Neural cell (in vitro differentiated cells): ENCODE data around the gene HEXIM2. TPM values are rescaled to one million over a fixed set of nuclear protein-coding genes. Genes with fewer than 3 reads are reported as not detected.

Experiments used
- H2AFZ ChIP-seq: fragments of 200-600, 300-800 bp; sonication (generic), shearing (Covaris generic); 2 replicates; pipeline ENCODE4 v1.6.0; 2014; ENCODE audit warnings: low read depth, mild to moderate bottlenecking, antibody characterized with exemption, low read length, moderate library complexity
- H3F3A ChIP-seq: fragments of 200-600 bp; shearing (Covaris generic); 2 replicates; pipeline ENCODE4 v1.6.1; 2016; ENCODE audit warnings: mild to moderate bottlenecking, moderate library complexity, mixed read lengths, antibody characterized with exemption, low read length; ENCODE audit not compliant: insufficient read depth, poor library complexity, severe bottlenecking
- H3K27ac ChIP-seq: fragments of 200-600, 300-800 bp; sonication (generic), shearing (Covaris generic); 2 replicates; pipeline ENCODE4 v1.5.1; 2014; ENCODE audit warnings: mild to moderate bottlenecking, low read length, moderate library complexity
- H3K27me3 ChIP-seq: fragments of 300-800, 200-600 bp; sonication (generic), shearing (Covaris generic); 2 replicates; pipeline ENCODE4 v1.6.0; 2014; ENCODE audit warnings: mild to moderate bottlenecking, low read depth, low read length, moderate library complexity; ENCODE audit not compliant: insufficient read depth
- H3K36me3 ChIP-seq: fragments of 300-800, 200-600 bp; sonication (generic), shearing (Covaris generic); 2 replicates; pipeline ENCODE4 v1.5.1; 2014; ENCODE audit warnings: mild to moderate bottlenecking, antibody characterized with exemption, low read length, moderate library complexity; ENCODE audit not compliant: insufficient read depth
- H3K4me2 ChIP-seq: fragments of 300-800, 200-600 bp; sonication (generic), shearing (Covaris generic); 2 replicates; pipeline ENCODE4 v1.6.0; 2014; ENCODE audit warnings: mild to moderate bottlenecking, low read length
- H3K4me3 ChIP-seq: fragments of 300-800, 200-600 bp; sonication (generic), shearing (Covaris generic); 2 replicates; pipeline ENCODE4 v1.5.1; 2014; ENCODE audit warnings: mild to moderate bottlenecking, low read length, moderate library complexity
- H3K79me2 ChIP-seq: fragments of 200-600 bp; shearing (Covaris generic); replicated peaks from 2 replicates; pipeline ENCODE4 v1.6.0; 2014; ENCODE audit warnings: mild to moderate bottlenecking, low read length, moderate library complexity; ENCODE audit not compliant: insufficient read depth
- H3K9ac ChIP-seq: fragments of 300-800, 200-600 bp; sonication (generic), shearing (Covaris generic); 2 replicates; pipeline ENCODE4 v1.6.1; 2016; ENCODE audit warnings: mild to moderate bottlenecking, low read length, mixed read lengths
- H3K9me2 ChIP-seq: fragments of 200-600 bp; shearing (Covaris generic); 2 replicates; pipeline ENCODE4 v1.6.1; 2016; ENCODE audit warnings: mild to moderate bottlenecking, low read length, mixed read lengths; ENCODE audit not compliant: insufficient read depth
- H3K9me3 ChIP-seq: fragments of 200-600, 300-800 bp; sonication (generic), shearing (Covaris generic); 2 replicates; pipeline ENCODE4 v1.6.1; 2016; ENCODE audit warnings: mild to moderate bottlenecking, mixed run types, low read length, moderate library complexity, mixed read lengths
- H4K20me1 ChIP-seq: fragments of 200-600 bp; shearing (Covaris generic); 2 replicates; pipeline ENCODE4 v1.6.1; 2016; ENCODE audit warnings: mild to moderate bottlenecking, mixed run types; ENCODE audit not compliant: insufficient read depth
- EP300 ChIP-seq: fragments of 450-650 bp; conservative IDR thresholded peaks from 2 replicates; pipeline ENCODE4 v1.6.1; 2014; ENCODE audit warnings: antibody characterized with exemption, mild to moderate bottlenecking, moderate library complexity; ENCODE audit not compliant: poor library complexity, severe bottlenecking
- EZH2 ChIP-seq: fragments of 200-600, 300-800 bp; shearing (Covaris generic), sonication (generic); IDR thresholded peaks from 2 replicates; pipeline ENCODE4 v1.6.1; 2014; ENCODE audit warnings: antibody characterized with exemption, low read length, borderline replicate concordance, mild to moderate bottlenecking; ENCODE audit not compliant: insufficient read depth, poor library complexity, severe bottlenecking
- MXI1 ChIP-seq: fragments of 450-650 bp; conservative IDR thresholded peaks from 2 replicates; pipeline ENCODE4 v1.6.1; 2014; ENCODE audit warnings: antibody characterized with exemption, mild to moderate bottlenecking; ENCODE audit not compliant: poor library complexity, severe bottlenecking
- POLR2AphosphoS5 ChIP-seq: IDR thresholded peaks from 2 replicates; pipeline ENCODE4 v1.6.1; 2012
- RAD21 ChIP-seq: fragments of 450-650 bp; conservative IDR thresholded peaks from 2 replicates; pipeline ENCODE4 v1.6.1; 2014; ENCODE audit warnings: antibody characterized with exemption, mild to moderate bottlenecking, moderate library complexity
- REST ChIP-seq: IDR thresholded peaks from 2 replicates; pipeline ENCODE4 v1.6.1; 2012; ENCODE audit warnings: borderline replicate concordance
- SMC3 ChIP-seq: fragments of 450-650 bp; conservative IDR thresholded peaks from 2 replicates; pipeline ENCODE4 v1.6.1; 2014; ENCODE audit warnings: antibody characterized with exemption, mild to moderate bottlenecking, moderate library complexity; ENCODE audit not compliant: poor library complexity
- TAF1 ChIP-seq: IDR thresholded peaks from 2 replicates; pipeline ENCODE4 v1.6.1; 2012; ENCODE audit warnings: low read depth
- polyA plus RNA-seq: library from polyadenylated mRNA; depleted of rRNA; stranded (reverse); fragments of >200 nt; gene quantifications from 2 replicates; pipeline ENCODE4 v1.2.3, GENCODE V29; 2014
- TF ChIP-seq, protein P1 (sequence below): fragments of 450-650 bp; IDR thresholded peaks from 2 replicates; pipeline ENCODE4 v1.5.1; 2014; ENCODE audit warnings: antibody characterized with exemption, mild to moderate bottlenecking, moderate library complexity; ENCODE audit not compliant: poor library complexity, severe bottlenecking

Gene HEXIM2
- polyA plus RNA-seq, 1 donor from 2014 or later, result 13.9 TPM

DNA sequence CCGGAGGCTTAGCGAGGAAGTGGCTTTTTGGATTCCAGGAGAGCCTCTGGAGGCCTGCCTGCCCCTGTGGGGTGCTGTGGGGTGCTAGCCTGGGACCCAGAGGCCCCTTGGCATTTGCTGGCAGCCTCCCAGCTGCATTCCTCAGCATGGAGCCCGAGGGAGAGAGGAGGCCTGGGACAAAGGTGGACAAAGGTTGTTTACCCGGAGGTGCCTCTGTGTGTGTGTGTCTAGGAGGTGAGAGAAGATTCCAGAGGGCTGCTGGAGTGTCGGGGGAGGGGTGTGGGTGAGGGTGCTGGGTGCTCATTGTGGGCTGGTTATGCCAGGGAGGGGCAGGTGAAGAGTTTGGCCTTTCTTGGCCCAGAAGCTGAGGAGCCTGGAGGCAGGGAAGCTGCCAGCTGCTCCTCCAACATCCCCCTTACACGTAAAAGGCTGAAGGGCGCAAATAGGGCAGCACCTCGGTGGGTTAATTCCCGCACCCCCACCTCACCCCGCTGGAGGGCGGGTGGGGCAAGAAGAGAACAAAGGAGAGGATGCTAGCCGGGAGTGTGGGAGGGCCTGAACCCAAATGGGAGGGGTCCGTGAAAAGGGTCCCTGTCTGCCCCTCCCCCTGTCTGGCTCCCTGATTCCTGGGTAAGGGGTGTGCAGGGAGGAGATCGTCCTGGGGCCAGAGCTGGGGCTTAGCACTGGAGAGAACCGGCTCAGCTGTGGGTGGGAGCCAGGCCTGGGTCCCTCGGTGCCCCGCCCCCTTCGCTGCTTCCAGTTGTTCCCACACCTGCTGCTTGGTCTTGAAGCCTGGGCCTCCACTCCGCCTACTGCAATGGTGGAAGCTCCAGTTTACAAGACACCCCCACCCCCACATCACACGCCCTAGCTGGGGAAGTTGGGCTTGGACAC is 9.9 kb downstream of the HEXIM2 start:
- no peak for TF ChIP-seq TAF1
- TF ChIP-seq, protein P1, sequence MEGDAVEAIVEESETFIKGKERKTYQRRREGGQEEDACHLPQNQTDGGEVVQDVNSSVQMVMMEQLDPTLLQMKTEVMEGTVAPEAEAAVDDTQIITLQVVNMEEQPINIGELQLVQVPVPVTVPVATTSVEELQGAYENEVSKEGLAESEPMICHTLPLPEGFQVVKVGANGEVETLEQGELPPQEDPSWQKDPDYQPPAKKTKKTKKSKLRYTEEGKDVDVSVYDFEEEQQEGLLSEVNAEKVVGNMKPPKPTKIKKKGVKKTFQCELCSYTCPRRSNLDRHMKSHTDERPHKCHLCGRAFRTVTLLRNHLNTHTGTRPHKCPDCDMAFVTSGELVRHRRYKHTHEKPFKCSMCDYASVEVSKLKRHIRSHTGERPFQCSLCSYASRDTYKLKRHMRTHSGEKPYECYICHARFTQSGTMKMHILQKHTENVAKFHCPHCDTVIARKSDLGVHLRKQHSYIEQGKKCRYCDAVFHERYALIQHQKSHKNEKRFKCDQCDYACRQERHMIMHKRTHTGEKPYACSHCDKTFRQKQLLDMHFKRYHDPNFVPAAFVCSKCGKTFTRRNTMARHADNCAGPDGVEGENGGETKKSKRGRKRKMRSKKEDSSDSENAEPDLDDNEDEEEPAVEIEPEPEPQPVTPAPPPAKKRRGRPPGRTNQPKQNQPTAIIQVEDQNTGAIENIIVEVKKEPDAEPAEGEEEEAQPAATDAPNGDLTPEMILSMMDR, result no peak
- no peak for TF ChIP-seq REST
- no peak for TF ChIP-seq EP300
- TF ChIP-seq POLR2AphosphoS5, result no peak
- Histone ChIP-seq H3K9me2 (no peaks in the 10 kb centered on the region), H4K20me1 (no peaks in the 10 kb centered on the region), H3K4me3 (no peak overlapping the region), H3K9ac (no peak overlapping the region), H3K27me3 (no peaks in the 10 kb centered on the region), H3K4me2 (no peak overlapping the region), H3K36me3 (no peaks in the 10 kb centered on the region), H3K79me2 (no peaks in the 10 kb centered on the region), H3K9me3 (no peaks in the 10 kb centered on the region), H2AFZ (no peak overlapping the region), H3F3A (no peaks in the 10 kb centered on the region), H3K27ac (no peak overlapping the region)

DNA sequence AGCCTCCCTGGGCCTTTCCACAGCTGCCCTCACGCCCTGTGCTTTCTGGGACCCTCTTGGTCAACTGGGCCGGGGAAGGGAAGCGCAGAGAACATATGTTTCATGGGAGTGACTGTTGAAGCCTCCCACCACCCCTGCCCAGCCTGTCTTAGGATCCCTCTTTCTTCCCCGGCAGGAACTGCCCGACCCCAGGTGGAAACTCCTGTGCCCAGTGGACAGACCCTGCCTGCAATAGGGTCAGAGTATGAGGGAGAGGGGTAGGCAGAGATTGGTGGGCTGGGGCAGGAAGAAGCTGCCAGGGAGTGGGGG is 10.5 kb downstream of the HEXIM2 start:
- H3K4me3 ChIP-seq, result no peak overlapping the region
- no peaks in the 10 kb centered on the region for H3K9me3 ChIP-seq
- H4K20me1 ChIP-seq, result no peaks in the 10 kb centered on the region
- no peaks in the 10 kb centered on the region for H3K36me3 ChIP-seq
- H3K27ac ChIP-seq, result no peak overlapping the region
- no peak overlapping the region for H3K9ac ChIP-seq
- TF ChIP-seq POLR2AphosphoS5 (no peak), TAF1 (no peak), EP300 (no peak), REST (no peak), SMC3 (no peak), MXI1 (no peak), RAD21 (no peak), EZH2 (no peak)
- TF ChIP-seq, protein P1, result no peak
- H3F3A ChIP-seq, result no peaks in the 10 kb centered on the region
- H3K4me2 ChIP-seq, result no peak overlapping the region
- no peaks in the 10 kb centered on the region for H3K27me3 ChIP-seq
- no peaks in the 10 kb centered on the region for H3K79me2 ChIP-seq
- no peaks in the 10 kb centered on the region for H3K9me2 ChIP-seq
- H2AFZ ChIP-seq, result no peak overlapping the region
